GM19372 (cell line): Measurements from ENCODE around the gene PTGES3L.
"Not testable (repeated sequence)": the region's sequence is repeated elsewhere in the genome, so short reads cannot be mapped to it uniquely, and the experiment has no call there.

ENCODE experiments used
- ATAC-seq: cut with Tn5 transposase; IDR thresholded peaks from one replicate; pipeline ENCODE4 v1.9.1; 2021; ENCODE audit warnings: mild to moderate bottlenecking, low read depth, moderate library complexity; ENCODE audit not compliant: unreplicated experiment

Gene PTGES3L

GRCh38 chr17:42923472-42923871, 56.4 kb downstream of the PTGES3L start:
- ATAC-seq, result not testable (repeated sequence)

- ATAC-seq, result no peak
Measured at GRCh38 chr17:42922294-42922693, 57.6 kb downstream of the PTGES3L start.

- no peak for ATAC-seq
Measured at GRCh38 chr17:42920922-42921321, 59.0 kb downstream of the PTGES3L start.

GRCh38 chr17:42920106-42920900, 59.6 kb downstream of the PTGES3L start:
- ATAC-seq, result no peak

- not testable (repeated sequence) for ATAC-seq
Measured at GRCh38 chr17:42919522-42920077, 60.3 kb downstream of the PTGES3L start.

GRCh38 chr17:42918902-42919521, 60.9 kb downstream of the PTGES3L start:
- ATAC-seq, result no peak
